ENCODE measurements around the gene PKP1.

The PKP1 gene

DNA sequence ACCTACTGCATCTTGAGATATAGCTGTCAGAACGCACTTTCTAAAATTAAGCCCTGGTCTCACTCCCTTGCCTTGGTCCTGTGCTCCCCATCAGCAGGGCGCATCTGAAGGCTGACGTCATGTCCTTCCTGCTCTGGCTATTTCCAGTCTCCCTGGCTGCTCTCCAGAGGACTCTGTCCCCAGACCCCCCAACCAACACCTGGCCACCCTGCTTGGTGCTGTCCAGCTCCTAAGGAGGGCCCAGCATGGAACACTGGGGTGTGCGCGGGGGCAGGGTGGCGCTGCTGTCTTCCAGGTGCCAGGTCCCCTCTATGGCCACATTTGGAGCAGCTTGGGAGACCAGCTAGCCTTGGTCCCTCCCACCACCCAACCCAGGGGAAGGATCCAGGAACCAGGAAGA, 85.9 kb downstream of the PKP1 start:
- no peaks in the 10 kb centered on the region for H3K4me1 ChIP-seq (ENCODE audit: control insufficient read depth, insufficient read depth, low read length)
- H3K9me3 ChIP-seq (ENCODE audit: control insufficient read depth, insufficient read depth, low read depth, low read length): no peaks in the 10 kb centered on the region
- H3K36me3 ChIP-seq (ENCODE audit: control insufficient read depth in 2 of 2, insufficient read depth in 1 of 2, low read length in 2 of 2): no peaks in the 10 kb centered on the region
- H3K27ac ChIP-seq (ENCODE audit: extremely low read depth, low read depth, low read length): no peak overlapping the region
- POLR2A ChIA-PET: no interaction called here
- CTCF ChIA-PET: interaction anchor here (0.6 kb wide), 1 partner anchor 88 kb away, joined by 3 read pairs; no protein-coding TSS in a partner anchor
- no peak overlapping the region for H3K4me3 ChIP-seq (ENCODE audit: low read depth, low read length)
- TF ChIP-seq SP2 (tag by site-specific recombination; IDR thresholded peaks at IDR 0.05) (no peak), ZNF10 (tag by site-specific recombination; IDR thresholded peaks at IDR 0.05) (no peak)
- TF ChIP-seq, protein P1, sequence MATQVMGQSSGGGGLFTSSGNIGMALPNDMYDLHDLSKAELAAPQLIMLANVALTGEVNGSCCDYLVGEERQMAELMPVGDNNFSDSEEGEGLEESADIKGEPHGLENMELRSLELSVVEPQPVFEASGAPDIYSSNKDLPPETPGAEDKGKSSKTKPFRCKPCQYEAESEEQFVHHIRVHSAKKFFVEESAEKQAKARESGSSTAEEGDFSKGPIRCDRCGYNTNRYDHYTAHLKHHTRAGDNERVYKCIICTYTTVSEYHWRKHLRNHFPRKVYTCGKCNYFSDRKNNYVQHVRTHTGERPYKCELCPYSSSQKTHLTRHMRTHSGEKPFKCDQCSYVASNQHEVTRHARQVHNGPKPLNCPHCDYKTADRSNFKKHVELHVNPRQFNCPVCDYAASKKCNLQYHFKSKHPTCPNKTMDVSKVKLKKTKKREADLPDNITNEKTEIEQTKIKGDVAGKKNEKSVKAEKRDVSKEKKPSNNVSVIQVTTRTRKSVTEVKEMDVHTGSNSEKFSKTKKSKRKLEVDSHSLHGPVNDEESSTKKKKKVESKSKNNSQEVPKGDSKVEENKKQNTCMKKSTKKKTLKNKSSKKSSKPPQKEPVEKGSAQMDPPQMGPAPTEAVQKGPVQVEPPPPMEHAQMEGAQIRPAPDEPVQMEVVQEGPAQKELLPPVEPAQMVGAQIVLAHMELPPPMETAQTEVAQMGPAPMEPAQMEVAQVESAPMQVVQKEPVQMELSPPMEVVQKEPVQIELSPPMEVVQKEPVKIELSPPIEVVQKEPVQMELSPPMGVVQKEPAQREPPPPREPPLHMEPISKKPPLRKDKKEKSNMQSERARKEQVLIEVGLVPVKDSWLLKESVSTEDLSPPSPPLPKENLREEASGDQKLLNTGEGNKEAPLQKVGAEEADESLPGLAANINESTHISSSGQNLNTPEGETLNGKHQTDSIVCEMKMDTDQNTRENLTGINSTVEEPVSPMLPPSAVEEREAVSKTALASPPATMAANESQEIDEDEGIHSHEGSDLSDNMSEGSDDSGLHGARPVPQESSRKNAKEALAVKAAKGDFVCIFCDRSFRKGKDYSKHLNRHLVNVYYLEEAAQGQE (tag by site-specific recombination; IDR thresholded peaks at IDR 0.05): peak; percentile 76

- TF ChIP-seq ZNF202 (tag by site-specific recombination; IDR thresholded peaks at IDR 0.05; ENCODE audit: borderline replicate concordance): no peak
- no peak for TF ChIP-seq ZFP3 (tag by site-specific recombination; IDR thresholded peaks at IDR 0.05; ENCODE audit: low read depth)
- Histone ChIP-seq H3K4me3 (ENCODE audit: low read depth, low read length) (no peak overlapping the region), H3K36me3 (ENCODE audit: control insufficient read depth in 2 of 2, insufficient read depth in 1 of 2, low read length in 2 of 2) (no peaks in the 10 kb centered on the region), H3K27ac (ENCODE audit: extremely low read depth, low read depth, low read length) (no peak overlapping the region), H3K9me3 (ENCODE audit: control insufficient read depth, insufficient read depth, low read depth, low read length) (no peaks in the 10 kb centered on the region), H3K4me1 (ENCODE audit: control insufficient read depth, insufficient read depth, low read length) (no peaks in the 10 kb centered on the region)
- ChIA-PET CTCF (interaction anchor here (3.2 kb wide), 1 partner anchor 8 kb away, joined by 14 read pairs; no protein-coding TSS in a partner anchor), POLR2A (no interaction called here)
Measured at GRCh38 chr1:201370500-201370899, 87.2 kb downstream of the PKP1 start.

- Histone ChIP-seq H3K9me3 (ENCODE audit: control insufficient read depth, insufficient read depth, low read depth, low read length) (no peaks in the 10 kb centered on the region), H3K36me3 (ENCODE audit: control insufficient read depth in 2 of 2, insufficient read depth in 1 of 2, low read length in 2 of 2) (no peaks in the 10 kb centered on the region), H3K4me3 (ENCODE audit: low read depth, low read length) (no peak overlapping the region), H3K4me1 (ENCODE audit: control insufficient read depth, insufficient read depth, low read length) (no peaks in the 10 kb centered on the region), H3K27ac (ENCODE audit: extremely low read depth, low read depth, low read length) (no peak overlapping the region)
- TF ChIP-seq ZNF112 (tag by site-specific recombination; IDR thresholded peaks at IDR 0.05) (no peak), ZNF830 (tag by site-specific recombination; IDR thresholded peaks at IDR 0.05; ENCODE audit: low read depth) (no peak), ZNF23 (tag by site-specific recombination; IDR thresholded peaks at IDR 0.05; ENCODE audit: borderline replicate concordance) (no peak), ATF2 (tag by site-specific recombination; IDR thresholded peaks at IDR 0.05; ENCODE audit: low read depth) (no peak), ZNF488 (tag by site-specific recombination; IDR thresholded peaks at IDR 0.05) (no peak), ZNF776 (tag by site-specific recombination; IDR thresholded peaks at IDR 0.05; ENCODE audit: borderline replicate concordance) (no peak)
- ChIA-PET CTCF (interaction anchor here (0.6 to 5.9 kb wide), 4 partner anchors 9 to 1464 kb away, joined by 3 to 52 read pairs (median 9); no protein-coding TSS in a partner anchor), POLR2A (no interaction called here)
Measured at GRCh38 chr1:201371276-201371675, 88.0 kb downstream of the PKP1 start.

GRCh38 chr1:201371792-201372191, 88.5 kb downstream of the PKP1 start:
- H3K36me3 ChIP-seq (ENCODE audit: control insufficient read depth in 2 of 2, insufficient read depth in 1 of 2, low read length in 2 of 2): no peaks in the 10 kb centered on the region
- POLR2A ChIA-PET: no interaction called here
- no peaks in the 10 kb centered on the region for H3K4me1 ChIP-seq (ENCODE audit: control insufficient read depth, insufficient read depth, low read length)
- H3K4me3 ChIP-seq (ENCODE audit: low read depth, low read length): no peak overlapping the region
- no peak overlapping the region for H3K27ac ChIP-seq (ENCODE audit: extremely low read depth, low read depth, low read length)
- H3K9me3 ChIP-seq (ENCODE audit: control insufficient read depth, insufficient read depth, low read depth, low read length): no peaks in the 10 kb centered on the region
- CTCF ChIA-PET: interaction anchor here (0.6 to 5.9 kb wide), 5 partner anchors 10 to 1463 kb away, joined by 3 to 52 read pairs (median 4); no protein-coding TSS in a partner anchor
- TF ChIP-seq ZNF239 (tag by site-specific recombination; IDR thresholded peaks at IDR 0.05): no peak
- TF ChIP-seq KLF1 (tag by site-specific recombination; IDR thresholded peaks at IDR 0.05): no peak
- no peak for TF ChIP-seq ZNF354C (tag by site-specific recombination; IDR thresholded peaks at IDR 0.05; ENCODE audit: borderline replicate concordance, low read depth)
- TF ChIP-seq ZNF707 (tag by site-specific recombination; IDR thresholded peaks at IDR 0.05): no peak
- no peak for TF ChIP-seq ZFP37 (tag by site-specific recombination; IDR thresholded peaks at IDR 0.05)
- no peak for TF ChIP-seq ZEB2 (tag by site-specific recombination; IDR thresholded peaks at IDR 0.05)
- TF ChIP-seq KLF8 (tag by site-specific recombination; IDR thresholded peaks at IDR 0.05): no peak
- no peak for TF ChIP-seq SP7 (tag by site-specific recombination; IDR thresholded peaks at IDR 0.05)
- TF ChIP-seq ZNF777 (tag by site-specific recombination; IDR thresholded peaks at IDR 0.05; ENCODE audit: borderline replicate concordance): no peak
- TF ChIP-seq ZBTB8A (tag by site-specific recombination; IDR thresholded peaks at IDR 0.05): no peak

All from HEK293 (cell line).